Activated T-cell treated with anti-CD3 and anti-CD28 coated beads, Interleukin-2, amount 50 U/mL, for 24 hours (primary cell): ENCODE results near the gene ZC3H7A.

ENCODE experiments used
- DNase-seq: peaks from one replicate; pipeline ENCODE4 v3.0.0-alpha.2; 2020
- H3K27ac Mint-ChIP-seq: 2 replicates; pipeline ENCODE4 v1.8.0; 2020; ENCODE audit warnings: mild to moderate bottlenecking, mixed read lengths
- H3K27me3 Mint-ChIP-seq: 2 replicates; pipeline ENCODE4 v1.8.0; 2020; ENCODE audit warnings: mixed read lengths
- H3K36me3 Mint-ChIP-seq: 2 replicates; pipeline ENCODE4 v1.8.0; 2020; ENCODE audit warnings: low read depth, mixed read lengths
- H3K4me1 Mint-ChIP-seq: 2 replicates; pipeline ENCODE4 v1.8.0; 2020; ENCODE audit warnings: low read depth, mixed read lengths
- H3K4me3 Mint-ChIP-seq: 2 replicates; pipeline ENCODE4 v1.8.0; 2020; ENCODE audit warnings: mild to moderate bottlenecking, moderate library complexity, mixed read lengths
- H3K9me3 Mint-ChIP-seq: 2 replicates; pipeline ENCODE4 v1.8.0; 2020; ENCODE audit warnings: mixed read lengths

ZC3H7A gene

GRCh38 chr16:11726008-11726407 is 71.0 kb downstream of the ZC3H7A start:
- Mint-ChIP-seq H3K27me3 (no peaks in the 10 kb centered on the region), H3K4me1 (peaks cover 37% of the 10 kb centered on the region), H3K4me3 (no peak overlapping the region), H3K36me3 (peaks cover 89% of the 10 kb centered on the region), H3K27ac (no peak overlapping the region), H3K9me3 (no peaks in the 10 kb centered on the region)
- no peak for DNase-seq

GRCh38 chr16:11725457-11725856 is 71.6 kb downstream of the ZC3H7A start:
- Mint-ChIP-seq H3K27ac (peak overlapping the region; percentile 53), H3K27me3 (no peaks in the 10 kb centered on the region), H3K36me3 (peaks cover 88% of the 10 kb centered on the region)

GRCh38 chr16:11722468-11722808 is 74.6 kb downstream of the ZC3H7A start:
- H3K4me1 Mint-ChIP-seq: peaks cover 16% of the 10 kb centered on the region
- H3K27ac Mint-ChIP-seq: peak overlapping the region; percentile 29
- H3K9me3 Mint-ChIP-seq: no peaks in the 10 kb centered on the region
- no peaks in the 10 kb centered on the region for H3K27me3 Mint-ChIP-seq
- peaks cover 78% of the 10 kb centered on the region for H3K36me3 Mint-ChIP-seq
- no peak overlapping the region for H3K4me3 Mint-ChIP-seq
- no peak for DNase-seq

More at GRCh38 chr16:11725457-11725856, 71.6 kb downstream of the ZC3H7A start:
- Mint-ChIP-seq H3K9me3 (no peaks in the 10 kb centered on the region), H3K4me3 (no peak overlapping the region), H3K4me1 (peaks cover 35% of the 10 kb centered on the region)
- no peak for DNase-seq

- Mint-ChIP-seq H3K27ac (peak overlapping the region; percentile 29), H3K9me3 (no peaks in the 10 kb centered on the region), H3K27me3 (no peaks in the 10 kb centered on the region), H3K36me3 (peaks cover 74% of the 10 kb centered on the region), H3K4me3 (no peak overlapping the region), H3K4me1 (peaks cover 14% of the 10 kb centered on the region)
- DNase-seq: no peak
These were observed 75.1 kb downstream of the ZC3H7A start for GRCh38 chr16:11721781-11722467.

- DNase-seq: no peak
- peaks cover 73% of the 10 kb centered on the region for H3K36me3 Mint-ChIP-seq
- H3K4me1 Mint-ChIP-seq: peaks cover 14% of the 10 kb centered on the region
- H3K27me3 Mint-ChIP-seq: no peaks in the 10 kb centered on the region
- peak overlapping the region; percentile 30 for H3K27ac Mint-ChIP-seq
- H3K4me3 Mint-ChIP-seq: no peak overlapping the region
- H3K9me3 Mint-ChIP-seq: no peaks in the 10 kb centered on the region
These were observed 77.3 kb downstream of the ZC3H7A start for GRCh38 chr16:11719762-11720161.

- DNase-seq: no peak
- Mint-ChIP-seq H3K9me3 (no peaks in the 10 kb centered on the region), H3K36me3 (peaks cover 72% of the 10 kb centered on the region), H3K27ac (peak overlapping the region; percentile 11), H3K4me3 (no peak overlapping the region), H3K27me3 (no peaks in the 10 kb centered on the region), H3K4me1 (peaks cover 17% of the 10 kb centered on the region)
These were observed 77.9 kb downstream of the ZC3H7A start for GRCh38 chr16:11719171-11719570.

- H3K27me3 Mint-ChIP-seq: no peaks in the 10 kb centered on the region
- peaks cover 15% of the 10 kb centered on the region for H3K4me1 Mint-ChIP-seq
- DNase-seq: no peak
- peak overlapping the region; percentile 72 for H3K27ac Mint-ChIP-seq
- peaks cover 70% of the 10 kb centered on the region for H3K36me3 Mint-ChIP-seq
- no peak overlapping the region for H3K4me3 Mint-ChIP-seq
- no peaks in the 10 kb centered on the region for H3K9me3 Mint-ChIP-seq
These were observed 79.2 kb downstream of the ZC3H7A start for GRCh38 chr16:11717811-11718210.

GRCh38 chr16:11716336-11716735 is 80.7 kb downstream of the ZC3H7A start:
- no peak for DNase-seq
- peak overlapping the region; percentile 62 for H3K27ac Mint-ChIP-seq
- no peaks in the 10 kb centered on the region for H3K9me3 Mint-ChIP-seq
- peaks cover 19% of the 10 kb centered on the region for H3K4me1 Mint-ChIP-seq
- no peak overlapping the region for H3K4me3 Mint-ChIP-seq
- H3K36me3 Mint-ChIP-seq: peaks cover 71% of the 10 kb centered on the region
- no peaks in the 10 kb centered on the region for H3K27me3 Mint-ChIP-seq

- Mint-ChIP-seq H3K9me3 (no peaks in the 10 kb centered on the region), H3K27ac (no peak overlapping the region), H3K27me3 (no peaks in the 10 kb centered on the region), H3K4me3 (no peak overlapping the region), H3K36me3 (peaks cover 76% of the 10 kb centered on the region), H3K4me1 (peaks cover 19% of the 10 kb centered on the region)
- no peak for DNase-seq
These were observed 81.7 kb downstream of the ZC3H7A start for GRCh38 chr16:11715246-11715947.

- H3K27me3 Mint-ChIP-seq: no peaks in the 10 kb centered on the region
- no peaks in the 10 kb centered on the region for H3K9me3 Mint-ChIP-seq
- no peak for DNase-seq
- no peak overlapping the region for H3K4me3 Mint-ChIP-seq
- peaks cover 10% of the 10 kb centered on the region for H3K4me1 Mint-ChIP-seq
- peak overlapping the region; percentile 44 for H3K27ac Mint-ChIP-seq
- H3K36me3 Mint-ChIP-seq: peaks cover 83% of the 10 kb centered on the region
These were observed 84.9 kb downstream of the ZC3H7A start for GRCh38 chr16:11712122-11712521.

- Mint-ChIP-seq H3K4me3 (no peak overlapping the region), H3K27ac (no peak overlapping the region), H3K27me3 (no peaks in the 10 kb centered on the region), H3K36me3 (peaks cover 83% of the 10 kb centered on the region), H3K9me3 (no peaks in the 10 kb centered on the region), H3K4me1 (peaks cover 10% of the 10 kb centered on the region)
- no peak for DNase-seq
These were observed 85.4 kb downstream of the ZC3H7A start for GRCh38 chr16:11711662-11712061.

GRCh38 chr16:11708421-11708820 is 88.6 kb downstream of the ZC3H7A start:
- DNase-seq: no peak
- Mint-ChIP-seq H3K9me3 (no peaks in the 10 kb centered on the region), H3K27me3 (no peaks in the 10 kb centered on the region), H3K4me1 (peaks cover 11% of the 10 kb centered on the region), H3K27ac (no peak overlapping the region), H3K36me3 (peaks cover 80% of the 10 kb centered on the region), H3K4me3 (no peak overlapping the region)

GRCh38 chr16:11707679-11708197 is 89.3 kb downstream of the ZC3H7A start:
- Mint-ChIP-seq H3K27me3 (no peaks in the 10 kb centered on the region), H3K4me3 (no peak overlapping the region), H3K36me3 (peaks cover 82% of the 10 kb centered on the region), H3K4me1 (peaks cover 13% of the 10 kb centered on the region), H3K9me3 (no peaks in the 10 kb centered on the region), H3K27ac (no peak overlapping the region)
- no peak for DNase-seq

- no peak for DNase-seq
- Mint-ChIP-seq H3K36me3 (peaks cover 77% of the 10 kb centered on the region), H3K4me3 (no peak overlapping the region), H3K4me1 (peaks cover 12% of the 10 kb centered on the region), H3K27me3 (no peaks in the 10 kb centered on the region), H3K9me3 (no peaks in the 10 kb centered on the region), H3K27ac (no peak overlapping the region)
These were observed 90.8 kb downstream of the ZC3H7A start for GRCh38 chr16:11706180-11706742.
